GM23248 (cell line): ENCODE data around the gene C22orf31.

Experiments
- EZH2 ChIP-seq: fragments of 200-600 bp; sonication (generic); IDR thresholded peaks from 2 replicates; pipeline ENCODE4 v1.6.1; 2018; ENCODE audit warnings: antibody characterized with exemption, mild to moderate bottlenecking; ENCODE audit not compliant: insufficient read depth, poor library complexity, severe bottlenecking
- EZH2phosphoT487 ChIP-seq: fragments of 200-600 bp; sonication (generic); IDR thresholded peaks from 2 replicates; pipeline ENCODE4 v1.6.1; 2018; ENCODE audit warnings: antibody characterized with exemption, moderate library complexity, mild to moderate bottlenecking, low read depth; ENCODE audit not compliant: insufficient read depth

DNA sequence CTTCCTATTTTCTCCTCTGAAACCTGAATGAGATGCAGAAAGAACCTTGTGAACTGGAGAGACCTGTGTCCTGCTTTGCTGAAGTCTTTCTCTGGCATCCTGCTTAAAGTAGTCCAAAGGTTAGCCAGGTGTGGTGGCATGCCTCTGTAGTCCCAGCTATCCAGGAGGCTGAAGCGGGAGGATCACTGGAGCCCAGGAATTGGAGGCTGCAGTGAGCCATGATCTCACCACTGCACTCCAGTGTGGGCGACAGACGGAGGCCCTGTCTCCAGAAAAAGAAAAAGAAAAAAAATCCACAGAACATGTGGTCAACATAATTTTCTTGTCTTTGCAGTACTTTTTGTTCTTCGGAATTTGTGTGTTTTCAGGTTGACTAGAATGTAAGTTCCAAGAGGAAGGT, 8.9 kb upstream of the C22orf31 start:
- no peak for TF ChIP-seq EZH2
- no peak for TF ChIP-seq EZH2phosphoT487
